Loucy (cell line): ENCODE results near the gene RAPGEF1.
A peak's percentile ranks its signal among the peaks of the same experiment; 100 is the strongest.

Source experiments
- H2AFZ ChIP-seq: fragments of 200-600 bp; sonication (generic); 2 replicates; pipeline ENCODE4 v1.6.0; 2016; ENCODE audit warnings: antibody characterized with exemption, mild to moderate bottlenecking, low read length, moderate library complexity
- H3F3A ChIP-seq: fragments of 200-600 bp; 2 replicates; pipeline ENCODE4 v1.6.0; 2016; ENCODE audit warnings: antibody characterized with exemption, low read depth, mild to moderate bottlenecking
- H3K27me3 ChIP-seq: fragments of 200-600 bp; sonication (generic); 2 replicates; pipeline ENCODE4 v1.6.1; 2014; ENCODE audit warnings: low read length, mild to moderate bottlenecking; ENCODE audit not compliant: insufficient read depth, poor library complexity, severe bottlenecking
- H3K36me3 ChIP-seq: fragments of 200-600 bp; sonication (generic); 2 replicates; pipeline ENCODE4 v1.6.1; 2016; ENCODE audit warnings: low read length; ENCODE audit not compliant: insufficient read depth
- H3K4me1 ChIP-seq: fragments of 200-600 bp; sonication (generic); 2 replicates; pipeline ENCODE4 v1.5.1; 2014; ENCODE audit warnings: low read length, mild to moderate bottlenecking; ENCODE audit not compliant: insufficient read depth, poor library complexity, severe bottlenecking
- H3K4me2 ChIP-seq: fragments of 200-600 bp; sonication (generic); 2 replicates; pipeline ENCODE4 v1.6.0; 2014; ENCODE audit warnings: antibody characterized with exemption, low read length, low read depth, mild to moderate bottlenecking; ENCODE audit not compliant: poor library complexity, severe bottlenecking
- H3K4me3 ChIP-seq: fragments of 200-600 bp; sonication (generic); 2 replicates; pipeline ENCODE4 v1.5.1; 2014; ENCODE audit warnings: low read length, mild to moderate bottlenecking, mixed read lengths; ENCODE audit not compliant: poor library complexity, severe bottlenecking
- H3K79me2 ChIP-seq: fragments of 200-600 bp; sonication (generic); 2 replicates; pipeline ENCODE4 v1.6.1; 2014; ENCODE audit warnings: low read length; ENCODE audit not compliant: insufficient read depth
- H3K9ac ChIP-seq: fragments of 200-600 bp; sonication (generic); 2 replicates; pipeline ENCODE4 v1.6.0; 2014; ENCODE audit warnings: mild to moderate bottlenecking, low read depth, low read length, moderate library complexity; ENCODE audit not compliant: poor library complexity, severe bottlenecking
- H3K9me2 ChIP-seq: fragments of 200-600 bp; sonication (generic); replicated peaks from 2 replicates; pipeline ENCODE4 v1.6.1; 2016; ENCODE audit warnings: low read depth, low read length, mixed read lengths
- H3K9me3 ChIP-seq: fragments of 200-600 bp; sonication (generic); 2 replicates; pipeline ENCODE4 v1.6.1; 2014; ENCODE audit warnings: mild to moderate bottlenecking, antibody characterized with exemption, low read length, low read depth; ENCODE audit not compliant: insufficient read depth
- H4K20me1 ChIP-seq: fragments of 200-600 bp; sonication (generic); 2 replicates; pipeline ENCODE4 v1.6.0; 2014; ENCODE audit warnings: antibody characterized with exemption, low read length, mild to moderate bottlenecking; ENCODE audit not compliant: insufficient read depth, poor library complexity, severe bottlenecking
- EZH2phosphoT487 ChIP-seq: fragments of 200-600 bp; IDR thresholded peaks from 2 replicates; pipeline ENCODE4 v1.6.1; 2018; ENCODE audit warnings: antibody characterized with exemption, mild to moderate bottlenecking, moderate library complexity, borderline replicate concordance
- TF ChIP-seq, protein P1 (sequence below): fragments of 200-600 bp; sonication (generic); conservative IDR thresholded peaks from 2 replicates; pipeline ENCODE4 v1.5.1; 2014; ENCODE audit warnings: mild to moderate bottlenecking, antibody characterized with exemption, low read length

RAPGEF1 gene

DNA sequence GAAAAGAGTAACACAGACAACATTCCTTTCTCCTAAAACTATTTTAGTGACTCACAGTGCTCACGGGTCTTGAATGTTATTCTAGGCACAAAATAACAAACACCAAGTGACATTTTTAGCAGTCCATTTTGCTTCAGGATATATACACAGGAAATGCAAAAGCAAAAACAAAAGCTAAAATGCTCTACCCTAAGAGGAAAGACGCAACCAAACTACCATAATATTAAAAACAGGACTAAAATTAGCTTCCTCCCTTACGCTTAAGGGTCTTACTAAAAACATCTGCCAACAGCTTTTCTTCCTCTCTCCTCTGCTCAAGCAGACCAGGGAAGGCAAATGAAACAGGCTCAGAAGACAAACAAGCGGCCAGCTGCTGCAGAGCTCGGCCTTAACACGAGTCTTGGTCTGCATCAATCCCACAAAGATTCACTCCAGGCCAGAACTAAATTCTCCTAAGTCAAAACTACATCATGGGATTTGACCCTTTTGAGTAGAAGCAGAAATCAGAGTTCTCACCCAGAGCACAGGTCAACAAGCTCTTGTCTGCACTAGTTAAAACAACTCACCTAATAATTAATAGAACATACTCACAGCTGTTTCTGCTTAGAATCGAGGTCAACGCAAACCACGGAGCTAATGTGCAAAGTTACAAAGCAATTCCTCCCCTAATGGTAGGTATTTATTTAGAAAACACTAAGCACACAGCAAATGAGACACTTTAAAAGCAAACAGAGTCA, 62.3 kb downstream of the RAPGEF1 start:
- H3K4me2 ChIP-seq: peak overlapping the region; percentile 24
- H4K20me1 ChIP-seq: peaks cover 21% of the 10 kb centered on the region
- no peaks in the 10 kb centered on the region for H3K36me3 ChIP-seq
- H3K9ac ChIP-seq: peak overlapping the region; percentile 31
- no peak overlapping the region for H2AFZ ChIP-seq
- no peaks in the 10 kb centered on the region for H3K27me3 ChIP-seq
- H3K9me3 ChIP-seq: no peaks in the 10 kb centered on the region
- H3K79me2 ChIP-seq: peaks cover 80% of the 10 kb centered on the region; the same call in 1 of the 2 replicates
- H3K4me3 ChIP-seq: no peak overlapping the region
- no peaks in the 10 kb centered on the region for H3F3A ChIP-seq
- H3K9me2 ChIP-seq: no peaks in the 10 kb centered on the region
- TF ChIP-seq EZH2phosphoT487: no peak
- TF ChIP-seq, protein P1, sequence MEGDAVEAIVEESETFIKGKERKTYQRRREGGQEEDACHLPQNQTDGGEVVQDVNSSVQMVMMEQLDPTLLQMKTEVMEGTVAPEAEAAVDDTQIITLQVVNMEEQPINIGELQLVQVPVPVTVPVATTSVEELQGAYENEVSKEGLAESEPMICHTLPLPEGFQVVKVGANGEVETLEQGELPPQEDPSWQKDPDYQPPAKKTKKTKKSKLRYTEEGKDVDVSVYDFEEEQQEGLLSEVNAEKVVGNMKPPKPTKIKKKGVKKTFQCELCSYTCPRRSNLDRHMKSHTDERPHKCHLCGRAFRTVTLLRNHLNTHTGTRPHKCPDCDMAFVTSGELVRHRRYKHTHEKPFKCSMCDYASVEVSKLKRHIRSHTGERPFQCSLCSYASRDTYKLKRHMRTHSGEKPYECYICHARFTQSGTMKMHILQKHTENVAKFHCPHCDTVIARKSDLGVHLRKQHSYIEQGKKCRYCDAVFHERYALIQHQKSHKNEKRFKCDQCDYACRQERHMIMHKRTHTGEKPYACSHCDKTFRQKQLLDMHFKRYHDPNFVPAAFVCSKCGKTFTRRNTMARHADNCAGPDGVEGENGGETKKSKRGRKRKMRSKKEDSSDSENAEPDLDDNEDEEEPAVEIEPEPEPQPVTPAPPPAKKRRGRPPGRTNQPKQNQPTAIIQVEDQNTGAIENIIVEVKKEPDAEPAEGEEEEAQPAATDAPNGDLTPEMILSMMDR: no peak
- peaks cover 50% of the 10 kb centered on the region for H3K4me1 ChIP-seq

DNA sequence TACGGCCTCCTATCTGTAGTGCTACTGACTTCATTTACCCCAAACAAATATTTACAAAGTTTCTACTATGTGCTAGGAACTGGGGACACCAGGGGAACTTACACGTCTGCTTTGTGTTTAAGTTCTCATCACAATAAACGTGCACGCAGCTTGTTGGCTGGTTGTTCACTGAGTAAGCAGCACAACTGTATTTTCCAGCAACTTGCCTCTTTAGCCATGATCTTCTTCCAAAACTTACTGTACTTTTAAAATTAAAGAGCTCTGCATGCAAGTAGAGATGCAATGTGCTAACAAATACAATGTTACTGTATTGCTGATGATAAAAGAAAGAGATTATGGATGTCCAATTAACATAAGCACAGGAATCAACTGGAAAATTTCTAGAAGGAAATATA, 62.8 kb downstream of the RAPGEF1 start:
- no peak overlapping the region for H3K9ac ChIP-seq
- H3K4me2 ChIP-seq: peak overlapping the region; percentile 24
- H3K9me2 ChIP-seq: no peaks in the 10 kb centered on the region
- no peaks in the 10 kb centered on the region for H3K36me3 ChIP-seq
- peaks cover 80% of the 10 kb centered on the region; the same call in 1 of the 2 replicates for H3K79me2 ChIP-seq
- peaks cover 21% of the 10 kb centered on the region for H4K20me1 ChIP-seq
- H3K9me3 ChIP-seq: no peaks in the 10 kb centered on the region
- no peak overlapping the region for H3K4me3 ChIP-seq
- H2AFZ ChIP-seq: no peak overlapping the region
- no peaks in the 10 kb centered on the region for H3K27me3 ChIP-seq
- TF ChIP-seq EZH2phosphoT487: no peak
- TF ChIP-seq, protein P1: no peak
- no peaks in the 10 kb centered on the region for H3F3A ChIP-seq
- peaks cover 46% of the 10 kb centered on the region for H3K4me1 ChIP-seq

DNA sequence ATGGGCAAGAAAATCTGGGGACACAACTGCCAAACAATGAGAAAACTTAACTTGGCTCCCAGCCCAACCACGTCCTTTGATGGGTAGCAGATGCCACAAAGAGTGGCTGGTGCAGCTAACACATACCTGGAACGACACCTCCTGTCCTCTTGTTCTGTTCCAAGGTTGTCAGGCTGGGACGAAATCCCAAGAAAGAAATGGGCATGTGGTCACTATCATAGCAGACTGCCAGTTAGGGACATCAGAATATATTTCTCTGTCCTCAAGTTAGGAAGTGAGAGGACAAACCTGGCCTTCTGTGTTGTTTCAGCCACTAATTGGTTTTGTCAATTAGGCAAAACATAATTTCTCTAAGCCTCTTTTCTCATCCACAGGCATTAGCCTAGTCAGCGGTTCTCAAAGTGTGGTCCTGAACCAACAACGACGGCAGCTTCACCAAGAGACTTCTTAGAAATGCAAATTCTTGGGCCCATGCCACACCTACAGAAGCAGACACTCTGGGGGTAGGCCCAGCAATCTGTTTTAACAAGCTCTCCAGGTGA, 63.4 kb downstream of the RAPGEF1 start:
- H2AFZ ChIP-seq: no peak overlapping the region
- no peaks in the 10 kb centered on the region for H3K9me2 ChIP-seq
- no peak overlapping the region for H3K9ac ChIP-seq
- no peaks in the 10 kb centered on the region for H3K36me3 ChIP-seq
- H3K79me2 ChIP-seq: peaks cover 85% of the 10 kb centered on the region; the same call in 1 of the 2 replicates
- peaks cover 21% of the 10 kb centered on the region for H4K20me1 ChIP-seq
- peak overlapping the region; percentile 24 for H3K4me2 ChIP-seq
- TF ChIP-seq, protein P1: no peak
- TF ChIP-seq EZH2phosphoT487: no peak
- no peak overlapping the region for H3K4me3 ChIP-seq
- H3K27me3 ChIP-seq: no peaks in the 10 kb centered on the region
- H3F3A ChIP-seq: no peaks in the 10 kb centered on the region
- peaks cover 46% of the 10 kb centered on the region for H3K4me1 ChIP-seq
- no peaks in the 10 kb centered on the region for H3K9me3 ChIP-seq
